Measurements from ENCODE around the gene RHOD. TPM values are rescaled to one million over a fixed set of nuclear protein-coding genes. Genes with fewer than 3 reads are reported as not detected.

RHOD gene
- total RNA-seq, 1 donor from 2014 or later, result 16.7 TPM

- intact Hi-C loops (cut with DNase I), result no loop called here
- Histone ChIP-seq H3K4me1 (no peaks in the 10 kb centered on the region), H3K9me3 (no peaks in the 10 kb centered on the region), H3K36me3 (no peaks in the 10 kb centered on the region), H3K4me3 (no peak overlapping the region), H3K27me3 (no peaks in the 10 kb centered on the region), H3K27ac (no peak overlapping the region)
- ATAC-seq, result no peak
- DNase-seq, result no peak
- no peak for TF ChIP-seq CTCF (IDR thresholded peaks at IDR 0.05)
These were observed 41.6 kb upstream of the RHOD start for GRCh38 chr11:67015048-67015447.

- DNase-seq, result no peak
- TF ChIP-seq CTCF (IDR thresholded peaks at IDR 0.05), result no peak
- H3K9me3 ChIP-seq, result no peaks in the 10 kb centered on the region
- no peaks in the 10 kb centered on the region for H3K36me3 ChIP-seq
- no peak for ATAC-seq
- intact Hi-C loops (cut with DNase I), result no loop called here
- H3K4me1 ChIP-seq, result no peaks in the 10 kb centered on the region
- H3K27me3 ChIP-seq, result no peaks in the 10 kb centered on the region
- no peak overlapping the region for H3K4me3 ChIP-seq
- H3K27ac ChIP-seq, result no peak overlapping the region
These were observed 40.1 kb upstream of the RHOD start for GRCh38 chr11:67016550-67016949.

GRCh38 chr11:67020949-67021348, 35.7 kb upstream of the RHOD start:
- Histone ChIP-seq H3K27me3 (peaks cover 22% of the 10 kb centered on the region), H3K4me1 (peaks cover 11% of the 10 kb centered on the region), H3K9me3 (no peaks in the 10 kb centered on the region), H3K4me3 (no peak overlapping the region), H3K36me3 (no peaks in the 10 kb centered on the region), H3K27ac (no peak overlapping the region)
- DNase-seq, result no peak
- TF ChIP-seq CTCF (IDR thresholded peaks at IDR 0.05), result no peak
- intact Hi-C loops (cut with DNase I), result no loop called here
- ATAC-seq, result no peak

GRCh38 chr11:67022341-67022933, 34.2 kb upstream of the RHOD start:
- no peak for DNase-seq
- intact Hi-C loops (cut with DNase I), result no loop called here
- Histone ChIP-seq H3K27ac (no peak overlapping the region), H3K4me3 (peak overlapping the region; percentile 12), H3K4me1 (peaks cover 11% of the 10 kb centered on the region), H3K27me3 (peaks cover 22% of the 10 kb centered on the region), H3K9me3 (no peaks in the 10 kb centered on the region), H3K36me3 (no peaks in the 10 kb centered on the region)
- no peak for TF ChIP-seq CTCF (IDR thresholded peaks at IDR 0.05)
- ATAC-seq, result no peak

GRCh38 chr11:67022961-67023956, 33.4 kb upstream of the RHOD start, which contains the start of gene SYT12:
TSS of gene SYT12 (plus strand) at chr11:67023134. CDS start at chr11:67030145, 7,011 bp downstream.
- Histone ChIP-seq H3K36me3 (no peaks in the 10 kb centered on the region), H3K27me3 (peaks cover 22% of the 10 kb centered on the region), H3K9me3 (no peaks in the 10 kb centered on the region), H3K4me3 (peak within 1 kb of the TSS; percentile 25), H3K27ac (no peak within 1 kb of the TSS), H3K4me1 (peaks cover 11% of the 10 kb centered on the region)
- peak; percentile 7 for ATAC-seq
- no peak for DNase-seq
- TF ChIP-seq CTCF (IDR thresholded peaks at IDR 0.05), result no peak
- intact Hi-C loops (cut with DNase I), result no loop called here
